ENCODE data around the gene GATM. TPM values are rescaled to one million over a fixed set of nuclear protein-coding genes. Genes with fewer than 3 reads are reported as not detected.

The GATM gene
- total RNA-seq, 1 donor from 2014 or later: 26.8 TPM

- no peaks in the 10 kb centered on the region for H3K9me3 Mint-ChIP-seq
- no peaks in the 10 kb centered on the region for H3K36me3 Mint-ChIP-seq
- no peak overlapping the region for H3K27ac Mint-ChIP-seq
- peaks cover 2% of the 10 kb centered on the region for H3K27me3 Mint-ChIP-seq
- no peaks in the 10 kb centered on the region for H3K4me1 Mint-ChIP-seq (ENCODE audit: unreplicated experiment)
- H3K4me3 Mint-ChIP-seq: no peak overlapping the region
- TF ChIP-seq CTCF (conservative IDR thresholded peaks at IDR 0.05): no peak
- DNase-seq (ENCODE audit: extremely low spot score, unreplicated experiment): no peak
These were observed 16.5 kb downstream of the GATM start for GRCh38 chr15:45361878-45362277.

GRCh38 chr15:45355860-45356259 lies 22.5 kb downstream of the GATM start:
- Mint-ChIP-seq H3K36me3 (no peaks in the 10 kb centered on the region), H3K9me3 (no peaks in the 10 kb centered on the region), H3K4me1 (ENCODE audit: unreplicated experiment) (no peaks in the 10 kb centered on the region), H3K27me3 (no peaks in the 10 kb centered on the region), H3K27ac (no peak overlapping the region), H3K4me3 (no peak overlapping the region)
- no peak for TF ChIP-seq CTCF (conservative IDR thresholded peaks at IDR 0.05)
- no peak for DNase-seq (ENCODE audit: extremely low spot score, unreplicated experiment)

- Mint-ChIP-seq H3K4me1 (ENCODE audit: unreplicated experiment) (no peaks in the 10 kb centered on the region), H3K4me3 (no peak overlapping the region), H3K9me3 (no peaks in the 10 kb centered on the region), H3K27me3 (peaks cover 2% of the 10 kb centered on the region), H3K27ac (no peak overlapping the region), H3K36me3 (no peaks in the 10 kb centered on the region)
- no peak for DNase-seq (ENCODE audit: extremely low spot score, unreplicated experiment)
- TF ChIP-seq CTCF (conservative IDR thresholded peaks at IDR 0.05): no peak
These were observed 23.6 kb downstream of the GATM start for GRCh38 chr15:45354711-45355110.

GRCh38 chr15:45351227-45351626 lies 27.1 kb downstream of the GATM start:
- Mint-ChIP-seq H3K27ac (no peak overlapping the region), H3K9me3 (no peaks in the 10 kb centered on the region), H3K4me1 (ENCODE audit: unreplicated experiment) (no peaks in the 10 kb centered on the region), H3K27me3 (peaks cover 21% of the 10 kb centered on the region), H3K36me3 (no peaks in the 10 kb centered on the region), H3K4me3 (no peak overlapping the region)
- no peak for TF ChIP-seq CTCF (conservative IDR thresholded peaks at IDR 0.05)
- DNase-seq (ENCODE audit: extremely low spot score, unreplicated experiment): no peak

- H3K27ac Mint-ChIP-seq: no peak overlapping the region
- no peak for TF ChIP-seq CTCF (conservative IDR thresholded peaks at IDR 0.05)
- no peaks in the 10 kb centered on the region for H3K36me3 Mint-ChIP-seq
- H3K4me3 Mint-ChIP-seq: no peak overlapping the region
- H3K27me3 Mint-ChIP-seq: peaks cover 21% of the 10 kb centered on the region
- no peak for DNase-seq (ENCODE audit: extremely low spot score, unreplicated experiment)
- H3K9me3 Mint-ChIP-seq: no peaks in the 10 kb centered on the region
- no peaks in the 10 kb centered on the region for H3K4me1 Mint-ChIP-seq (ENCODE audit: unreplicated experiment)
These were observed 28.7 kb downstream of the GATM start for GRCh38 chr15:45349623-45350022.

GRCh38 chr15:45347989-45348388 lies 30.4 kb downstream of the GATM start:
- no peaks in the 10 kb centered on the region for H3K9me3 Mint-ChIP-seq
- TF ChIP-seq CTCF (conservative IDR thresholded peaks at IDR 0.05): no peak
- peaks cover 21% of the 10 kb centered on the region for H3K27me3 Mint-ChIP-seq
- no peak for DNase-seq (ENCODE audit: extremely low spot score, unreplicated experiment)
- H3K27ac Mint-ChIP-seq: no peak overlapping the region
- no peak overlapping the region for H3K4me3 Mint-ChIP-seq
- H3K36me3 Mint-ChIP-seq: no peaks in the 10 kb centered on the region
- no peaks in the 10 kb centered on the region for H3K4me1 Mint-ChIP-seq (ENCODE audit: unreplicated experiment)

All from type B pancreatic cell (in vitro differentiated cells).